GM23338 (cell line): Measurements from ENCODE around the gene TRIM45. TPM values are rescaled to one million over a fixed set of nuclear protein-coding genes. Genes with fewer than 3 reads are reported as not detected.

Experiments
- ATAC-seq: fragments of 200-7000 bp; cut with Tn5 transposase; 3 replicates; pipeline ENCODE4 v1.9.1; 2020
- DNase-seq: peaks from one replicate; pipeline ENCODE4 v3.0.0-alpha.2; 2015; ENCODE audit warnings: low spot score
- H2AFZ ChIP-seq: fragments of 200-600 bp; sonication (generic); 2 replicates; pipeline ENCODE4 v1.8.0; 2016; ENCODE audit warnings: antibody characterized with exemption, mild to moderate bottlenecking, moderate library complexity
- H3F3A ChIP-seq: fragments of 200-600 bp; sonication (generic); replicated peaks from 2 replicates; pipeline ENCODE4 v1.8.0; 2017; ENCODE audit warnings: antibody characterized with exemption, mixed run types, low read depth
- H3K27ac ChIP-seq: fragments of 200-600 bp; sonication (generic); 2 replicates; pipeline ENCODE4 v1.6.1; 2016; ENCODE audit warnings: low read depth
- H3K27me3 ChIP-seq: fragments of 200-600 bp; sonication (generic); 2 replicates; pipeline ENCODE4 v1.8.0; 2016; ENCODE audit warnings: mild to moderate bottlenecking, mixed run types, moderate library complexity; ENCODE audit not compliant: insufficient read depth
- H3K36me3 ChIP-seq: fragments of 200-600 bp; sonication (generic); 2 replicates; pipeline ENCODE4 v1.8.0; 2016; ENCODE audit warnings: mild to moderate bottlenecking; ENCODE audit not compliant: insufficient read depth
- H3K4me1 ChIP-seq: fragments of 200-600 bp; sonication (generic); 2 replicates; pipeline ENCODE4 v1.8.0; 2016; ENCODE audit warnings: mild to moderate bottlenecking, moderate library complexity; ENCODE audit not compliant: insufficient read depth
- H3K4me2 ChIP-seq: fragments of 200-600 bp; sonication (generic); 2 replicates; pipeline ENCODE4 v1.7.1; 2017; ENCODE audit warnings: mixed run types
- H3K4me3 ChIP-seq: fragments of 200-600 bp; sonication (generic); 2 replicates; pipeline ENCODE4 v1.6.1; 2016; ENCODE audit warnings: mixed run types
- H3K79me2 ChIP-seq: fragments of 200-600 bp; sonication (generic); replicated peaks from 2 replicates; pipeline ENCODE4 v1.8.0; 2017; ENCODE audit warnings: mild to moderate bottlenecking; ENCODE audit not compliant: insufficient read depth
- H3K9me2 ChIP-seq: fragments of 200-600 bp; sonication (generic); 2 replicates; pipeline ENCODE4 v1.8.0; 2017; ENCODE audit not compliant: insufficient read depth
- H4K20me1 ChIP-seq: fragments of 200-600 bp; sonication (generic); replicated peaks from 2 replicates; pipeline ENCODE4 v1.8.0; 2017; ENCODE audit warnings: mild to moderate bottlenecking; ENCODE audit not compliant: insufficient read depth
- H3K27ac Mint-ChIP-seq: 2 replicates; pipeline ENCODE4 v1.8.0; 2020; ENCODE audit warnings: inconsistent platforms, mild to moderate bottlenecking, moderate library complexity, mixed read lengths
- H3K27me3 Mint-ChIP-seq: 3 replicates; pipeline ENCODE4 v1.8.0; 2022; ENCODE audit warnings: low read depth, mild to moderate bottlenecking, moderate library complexity, mixed read lengths, inconsistent platforms; ENCODE audit not compliant: insufficient read depth, poor library complexity
- H3K36me3 Mint-ChIP-seq: 3 replicates; pipeline ENCODE4 v1.8.0; 2021; ENCODE audit warnings: low read depth, mild to moderate bottlenecking, inconsistent platforms, moderate library complexity, mixed read lengths
- H3K4me1 Mint-ChIP-seq: 3 replicates; pipeline ENCODE4 v1.8.0; 2020; ENCODE audit warnings: mild to moderate bottlenecking, inconsistent platforms, mixed read lengths
- H3K4me3 Mint-ChIP-seq: 3 replicates; pipeline ENCODE4 v1.8.0; 2021; ENCODE audit warnings: moderate library complexity, mild to moderate bottlenecking, inconsistent platforms, mixed read lengths
- H3K9me3 Mint-ChIP-seq: 3 replicates; pipeline ENCODE4 v1.8.0; 2020; ENCODE audit warnings: moderate library complexity, mild to moderate bottlenecking, inconsistent platforms, mixed read lengths
- ETS1 ChIP-seq: IDR thresholded peaks from 2 replicates; pipeline ENCODE4 v1.6.1; 2016; ENCODE audit warnings: antibody characterized with exemption
- EZH2 ChIP-seq: fragments of 200-600 bp; sonication (generic); IDR thresholded peaks from one replicate; pipeline ENCODE4 v1.8.0; 2017; ENCODE audit warnings: antibody characterized with exemption, mild to moderate bottlenecking, low read depth; ENCODE audit not compliant: unreplicated experiment
- EZH2phosphoT487 ChIP-seq: fragments of 200-600 bp; sonication (generic); IDR thresholded peaks from one replicate; pipeline ENCODE4 v1.8.1; 2018; ENCODE audit warnings: antibody characterized with exemption; ENCODE audit not compliant: unreplicated experiment
- NANOG ChIP-seq: IDR thresholded peaks from 2 replicates; pipeline ENCODE4 v1.6.1; 2016; ENCODE audit warnings: antibody characterized with exemption, borderline replicate concordance
- POLR2AphosphoS5 ChIP-seq: IDR thresholded peaks from 2 replicates; pipeline ENCODE4 v1.6.1; 2016; ENCODE audit warnings: antibody characterized with exemption, low read depth
- REST ChIP-seq: IDR thresholded peaks from one replicate; pipeline ENCODE4 v1.6.1; 2018; ENCODE audit warnings: antibody characterized with exemption; ENCODE audit not compliant: unreplicated experiment
- ZNF114 ChIP-seq: fragments of 250-450 bp; sonication (Bioruptor Pico); IDR thresholded peaks from 2 replicates; pipeline ENCODE4 v1.5.0; 2020; ENCODE audit warnings: mild to moderate bottlenecking, moderate library complexity
- ZNF331 ChIP-seq: fragments of 250-450 bp; sonication (Bioruptor Pico); IDR thresholded peaks from 2 replicates; pipeline ENCODE4 v1.5.0; 2020; ENCODE audit warnings: low read depth, mild to moderate bottlenecking, moderate library complexity
- polyA plus RNA-seq: library from polyadenylated mRNA; unstranded; fragments of >200 nt; fragmentation: Nextera tagmentation; extraction: Ambion mirVana; gene quantifications from 2 replicates; pipeline ENCODE4 v1.2.1, GENCODE V29; 2016
- total RNA-seq: library from RNA; depleted of rRNA; stranded (reverse); fragments of >200 nt; shearing (Covaris generic); gene quantifications from 2 replicates; pipeline ENCODE4 v1.2.3, GENCODE V29; 2014

The TRIM45 gene
- total and polyA plus RNA-seq, 2 experiments from 2014 or later = 8.8 to 15.0 TPM

DNA sequence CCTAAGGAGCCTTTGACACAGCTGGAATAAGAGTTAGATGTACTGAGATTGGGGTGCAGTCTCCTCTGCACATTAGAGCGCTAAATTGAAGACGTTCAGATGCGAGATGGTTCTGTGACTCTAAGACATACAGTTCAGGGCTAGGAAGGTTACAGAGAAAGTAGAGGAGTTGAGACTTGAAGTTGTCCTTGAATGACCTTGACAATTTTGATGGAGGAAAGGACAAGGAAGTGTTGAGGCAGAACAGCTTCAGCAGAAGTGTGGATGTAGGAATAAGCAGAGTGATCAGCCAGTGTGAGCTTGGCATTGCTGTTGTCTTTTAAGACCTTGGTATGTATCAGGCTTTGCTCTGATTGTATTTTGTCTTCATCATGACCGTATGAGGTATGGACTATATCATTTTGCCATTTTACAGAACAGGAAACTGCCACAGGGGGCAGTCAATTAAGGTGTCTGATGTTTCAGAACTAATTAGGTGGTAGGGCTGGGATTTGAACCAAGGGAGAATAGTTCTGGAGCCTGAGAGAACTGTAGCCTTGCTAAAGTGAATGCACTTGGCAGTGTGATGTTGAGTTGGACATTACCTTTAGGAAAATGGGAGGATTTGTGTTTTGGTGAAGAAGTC, 52.2 kb downstream of the TRIM45 start:
- no peak overlapping the region for H2AFZ ChIP-seq
- H3K9me2 ChIP-seq = no peaks in the 10 kb centered on the region
- no peaks in the 10 kb centered on the region for H3K27me3 ChIP-seq
- no peaks in the 10 kb centered on the region for H3F3A ChIP-seq
- DNase-seq = no peak
- no peak overlapping the region for H3K4me2 ChIP-seq
- no peak overlapping the region for H3K4me3 ChIP-seq
- H3K27me3 Mint-ChIP-seq = peaks cover 3% of the 10 kb centered on the region
- peak overlapping the region; percentile 25; the same call in 1 of the 2 replicates for H3K27ac Mint-ChIP-seq
- H3K36me3 Mint-ChIP-seq = peaks cover 28% of the 10 kb centered on the region
- H3K27ac ChIP-seq = no peak overlapping the region
- no peak overlapping the region for H3K4me3 Mint-ChIP-seq
- no peaks in the 10 kb centered on the region for H3K9me3 Mint-ChIP-seq
- no peaks in the 10 kb centered on the region for H3K4me1 Mint-ChIP-seq
- H3K79me2 ChIP-seq = peaks cover 53% of the 10 kb centered on the region
- peaks cover 20% of the 10 kb centered on the region; the same call in 1 of the 2 replicates for H4K20me1 ChIP-seq
- H3K36me3 ChIP-seq = peaks cover 13% of the 10 kb centered on the region
- TF ChIP-seq EZH2 = no peak
- TF ChIP-seq REST = no peak
- no peak for TF ChIP-seq NANOG
- no peaks in the 10 kb centered on the region for H3K4me1 ChIP-seq
- no peak for ATAC-seq

- H3F3A ChIP-seq = no peaks in the 10 kb centered on the region
- H4K20me1 ChIP-seq = peaks cover 20% of the 10 kb centered on the region; the same call in 1 of the 2 replicates
- peaks cover 9% of the 10 kb centered on the region for H3K36me3 ChIP-seq
- no peak overlapping the region for H3K27ac Mint-ChIP-seq
- H3K4me1 ChIP-seq = no peaks in the 10 kb centered on the region
- H3K4me3 Mint-ChIP-seq = no peak overlapping the region
- no peaks in the 10 kb centered on the region for H3K4me1 Mint-ChIP-seq
- H3K27ac ChIP-seq = no peak overlapping the region
- no peak for DNase-seq
- no peak overlapping the region for H2AFZ ChIP-seq
- ATAC-seq = no peak
- no peak overlapping the region for H3K4me2 ChIP-seq
- peaks cover 53% of the 10 kb centered on the region for H3K79me2 ChIP-seq
- no peaks in the 10 kb centered on the region for H3K9me2 ChIP-seq
- peaks cover 32% of the 10 kb centered on the region for H3K36me3 Mint-ChIP-seq
- H3K9me3 Mint-ChIP-seq = no peaks in the 10 kb centered on the region
- TF ChIP-seq REST = no peak
- no peak for TF ChIP-seq ZNF114 (CRISPR knock-in tag)
- TF ChIP-seq ZNF331 (CRISPR knock-in tag) = no peak
- no peak for TF ChIP-seq ETS1
- no peak for TF ChIP-seq POLR2AphosphoS5
- TF ChIP-seq EZH2phosphoT487 = no peak
- peaks cover 3% of the 10 kb centered on the region for H3K27me3 Mint-ChIP-seq
- no peak overlapping the region for H3K4me3 ChIP-seq
- no peaks in the 10 kb centered on the region for H3K27me3 ChIP-seq
These were observed 53.0 kb downstream of the TRIM45 start for GRCh38 chr1:117068580-117068979.
